H1 (cell line): ENCODE measurements around the gene CUX1.

ENCODE experiments used
- CTCF ChIP-seq, 3 experiments: IDR thresholded peaks; 1 replicate in 2 of 3; 2 replicates in 1 of 3; pipeline versions ENCODE4 v1.5.1 to v1.6.1; 2011; ENCODE audit warnings: low read length in 3 of 3, mild to moderate bottlenecking in 3 of 3, inconsistent platforms in 2 of 3, low read depth in 1 of 3, moderate library complexity in 1 of 3; ENCODE audit not compliant: insufficient read depth in 1 of 3; ENCODE audit errors: control extremely low read depth in 1 of 3
- NRF1 ChIP-seq: IDR thresholded peaks from 2 replicates; pipeline ENCODE4 v1.6.1; 2011; ENCODE audit warnings: mild to moderate bottlenecking, low read depth, low read length, improper control_type of control experiment
- TAF1 ChIP-seq: IDR thresholded peaks from 2 replicates; pipeline ENCODE4 v1.6.1; 2011; ENCODE audit warnings: mild to moderate bottlenecking, low read depth, low read length

DNA sequence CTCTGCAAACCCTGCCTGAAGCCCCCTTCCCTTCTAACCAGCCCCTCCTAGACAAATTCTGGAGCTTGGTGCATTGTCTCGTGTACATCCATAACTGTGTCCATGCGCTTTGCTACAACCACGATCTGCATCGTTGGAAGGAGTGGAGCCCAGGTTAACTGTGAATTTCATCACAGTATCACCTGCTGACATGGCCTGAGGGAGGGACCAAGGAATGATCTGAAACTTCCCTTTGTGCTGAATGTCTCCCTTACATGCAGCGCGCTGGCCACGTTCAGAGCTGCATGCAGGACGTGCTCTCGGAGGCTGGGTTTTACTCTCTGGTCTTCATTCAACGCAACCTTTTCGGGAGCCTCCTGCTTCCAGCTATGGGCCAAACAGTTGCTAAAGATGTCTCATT, 222.3 kb downstream of the CUX1 start:
- no peak for TF ChIP-seq NRF1
- TF ChIP-seq TAF1, result no peak
- no peak for TF ChIP-seq CTCF (IDR thresholded peaks at IDR 0.05; ENCODE audit: control extremely low read depth in 1 of 3, insufficient read depth in 1 of 3, low read depth in 1 of 3, low read length in 3 of 3)
